Effector CD8-positive, alpha-beta T cell (primary cell): Measurements from ENCODE around the gene GPC4.

Experiments
- DNase-seq: peaks from one replicate; lab custom pipeline; 2025; lab: John Stamatoyannopoulos, UW

Gene GPC4

DNA sequence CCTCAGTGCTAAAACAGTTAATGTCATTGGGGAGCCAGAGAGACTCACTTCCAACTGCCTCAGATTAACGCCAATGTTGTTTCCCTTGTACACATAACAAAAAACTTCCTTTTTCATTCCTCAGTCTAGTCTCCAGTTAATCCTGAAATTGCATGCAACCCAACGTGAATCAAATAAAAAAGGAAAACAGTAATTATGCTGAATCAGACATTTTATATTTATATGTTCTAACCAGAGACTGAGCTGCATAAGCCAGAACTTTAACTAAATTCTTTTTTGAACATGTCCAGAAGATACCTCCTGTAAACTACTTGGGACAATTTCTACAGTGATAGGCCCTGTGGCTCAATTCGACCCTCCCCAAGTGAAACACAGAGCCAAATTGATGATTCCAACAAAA is 4.7 kb downstream of the GPC4 start:
- DNase-seq = no peak

DNA sequence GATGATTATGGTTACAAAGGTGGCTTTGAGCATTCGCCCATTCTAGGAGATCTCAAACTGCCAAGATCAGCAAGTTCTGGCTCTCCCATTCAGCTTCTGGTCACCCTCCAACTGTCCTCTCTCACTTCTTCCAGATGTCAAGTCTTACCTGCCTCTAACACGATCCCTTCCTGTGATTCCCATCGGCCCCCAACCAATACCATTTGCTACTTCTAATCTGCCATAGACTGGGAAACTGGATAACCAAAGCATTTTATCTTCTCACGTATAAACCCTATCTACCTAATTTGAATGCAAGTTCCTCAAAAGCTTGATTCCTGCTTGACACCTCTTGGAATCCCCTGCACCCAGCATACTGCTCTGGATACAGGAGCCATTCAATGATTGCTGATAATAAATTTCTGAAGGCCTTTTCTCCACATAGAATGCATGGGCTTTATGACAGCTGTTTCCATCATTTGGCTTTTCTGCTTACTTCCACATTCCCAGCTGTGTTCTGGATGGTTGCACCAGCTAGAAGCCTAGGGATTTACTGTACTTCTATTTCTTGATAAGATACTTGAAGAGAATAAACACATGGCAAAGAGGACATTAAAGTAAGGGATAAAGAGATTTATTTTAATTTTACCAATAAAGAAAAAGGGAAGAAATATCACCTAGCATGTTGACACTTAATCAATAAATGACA is 9.6 kb downstream of the GPC4 start:
- DNase-seq = no peak

DNA sequence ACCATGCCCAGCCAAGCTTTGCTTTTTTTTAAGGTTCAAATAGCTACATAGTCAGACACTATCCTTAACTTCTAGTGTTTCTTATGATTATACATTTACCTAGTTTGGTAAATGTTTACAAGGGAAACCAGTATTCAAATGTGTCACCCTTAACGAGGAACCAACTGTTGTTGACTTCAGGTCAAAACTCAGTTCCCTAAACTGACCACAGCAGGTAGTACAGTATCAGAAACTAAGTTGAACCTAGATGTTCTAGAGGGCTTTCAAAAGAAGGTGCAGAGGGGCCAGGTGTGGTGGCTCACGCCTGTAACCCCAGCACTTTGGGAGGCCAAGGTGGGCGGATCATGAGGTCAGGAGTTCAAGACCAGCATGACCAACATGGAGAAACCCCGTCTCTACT is 11.3 kb downstream of the GPC4 start:
- no peak for DNase-seq

DNA sequence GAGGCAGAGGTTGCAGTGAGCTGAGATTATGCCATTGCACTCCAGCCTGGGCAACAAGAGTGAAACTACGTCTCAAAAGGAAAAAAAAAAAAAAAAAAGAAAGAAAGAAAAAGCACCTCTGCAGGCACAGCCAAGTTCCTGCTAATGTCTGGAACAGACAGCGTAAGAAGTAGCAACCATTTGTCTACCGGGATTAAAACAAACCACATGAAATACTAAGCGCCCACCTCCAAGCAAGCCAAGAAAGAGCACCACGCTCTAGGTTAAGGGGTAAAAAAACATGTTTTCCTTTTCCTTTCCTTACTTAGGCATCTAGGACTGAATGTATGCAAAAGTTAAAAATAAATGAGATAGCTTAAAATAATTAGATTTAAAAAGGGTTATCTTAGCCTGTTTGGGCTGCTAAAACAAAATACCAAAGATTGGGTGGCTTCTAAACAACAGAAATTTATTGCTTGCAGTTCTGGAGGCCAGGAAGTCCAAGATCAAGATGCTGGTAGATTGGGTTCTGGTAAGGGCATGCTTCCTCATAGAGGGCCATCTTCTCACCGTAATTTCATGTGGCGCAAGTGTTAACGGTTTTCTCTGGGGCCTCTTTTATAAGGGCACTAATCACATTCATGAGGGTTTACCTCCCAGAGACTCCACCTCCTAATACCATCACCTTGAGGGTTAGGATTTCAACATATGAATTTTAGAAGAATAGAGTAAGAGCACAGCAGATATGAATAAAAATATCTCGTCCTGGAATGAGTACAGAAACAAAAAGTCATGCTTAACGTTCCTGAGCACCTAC is 12.3 kb downstream of the GPC4 start:
- DNase-seq = no peak

DNA sequence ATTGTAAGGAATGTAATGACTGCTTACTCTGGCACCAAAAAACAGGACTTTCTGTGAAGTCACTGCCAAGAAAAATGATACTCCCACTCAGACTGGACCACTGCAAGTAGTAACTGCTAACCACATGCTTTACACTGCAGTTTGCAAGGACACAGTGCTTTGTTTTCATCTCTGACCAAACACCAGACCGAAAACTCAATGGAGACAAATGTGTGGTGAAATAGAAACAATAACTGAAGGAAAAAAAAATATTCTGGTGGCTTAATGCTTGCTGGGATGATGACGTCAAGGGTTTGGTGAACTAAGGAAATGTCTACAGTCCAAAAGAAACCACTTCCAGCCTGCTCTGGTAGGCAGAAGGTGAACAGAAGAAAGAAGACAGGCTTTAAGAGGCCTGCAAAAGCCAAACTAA is 13.2 kb downstream of the GPC4 start:
- DNase-seq = no peak

DNA sequence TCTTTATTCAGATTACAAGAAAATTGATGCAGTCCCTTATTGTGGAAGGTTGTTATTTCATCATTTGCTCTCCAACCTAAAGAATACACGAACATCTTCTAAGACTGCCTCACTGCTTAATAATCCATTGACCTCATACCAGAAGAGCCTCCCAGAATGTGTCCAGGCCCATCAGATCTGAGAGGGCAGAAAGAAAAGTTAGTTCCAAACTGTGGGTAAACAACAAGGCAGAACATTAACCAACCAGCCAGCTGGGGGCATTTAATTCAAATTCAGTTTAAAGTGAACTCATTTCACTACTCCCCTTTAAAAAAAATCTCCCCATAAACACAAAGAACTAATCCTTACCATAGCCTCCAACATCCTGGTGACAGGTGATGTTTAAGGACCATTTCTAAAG is 13.8 kb downstream of the GPC4 start:
- no peak for DNase-seq

GRCh38 chrX:133399411-133399810 is 15.9 kb downstream of the GPC4 start:
- DNase-seq = no peak

DNA sequence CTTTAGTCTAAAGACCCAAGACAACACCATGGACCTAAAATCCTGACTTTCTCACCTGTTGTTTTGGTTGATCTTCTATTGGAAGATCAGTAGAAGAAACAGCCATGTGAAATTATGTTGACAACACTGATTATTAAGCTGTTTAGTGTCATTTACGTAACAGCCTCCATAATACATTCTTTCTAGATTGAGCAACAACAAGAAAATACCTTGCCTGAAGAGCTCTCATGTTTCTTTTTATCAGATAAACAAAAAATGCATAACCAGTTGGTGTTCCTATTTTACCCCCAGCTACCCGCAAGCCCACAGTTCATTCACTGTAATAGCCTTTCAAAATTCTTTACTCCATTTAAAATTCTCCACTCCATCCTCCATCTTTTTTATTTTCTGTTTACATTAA is 20.5 kb downstream of the GPC4 start:
- no peak for DNase-seq

GRCh38 chrX:133392671-133393070 is 22.6 kb downstream of the GPC4 start:
- DNase-seq = no peak

DNA sequence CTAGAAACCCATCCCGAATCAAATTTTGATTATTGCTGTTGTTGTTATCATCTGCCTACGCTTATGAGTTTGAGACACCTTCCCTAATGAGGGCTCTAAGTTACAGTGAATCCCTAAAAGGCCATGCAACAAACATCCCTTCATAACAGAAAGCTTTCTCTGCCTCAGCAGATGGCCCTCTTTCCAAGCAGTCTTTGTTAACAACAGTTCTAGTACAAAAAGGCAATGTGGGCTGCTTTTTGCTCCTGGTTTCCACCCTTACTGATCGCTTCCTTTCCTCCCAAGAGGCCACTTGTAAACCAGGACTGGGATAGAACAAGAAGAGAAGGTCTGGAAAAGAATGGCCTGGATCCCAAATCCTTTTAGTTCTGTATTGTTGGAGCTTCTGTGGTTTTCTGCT is 24.2 kb downstream of the GPC4 start:
- DNase-seq = no peak

GRCh38 chrX:133390676-133391075 is 24.6 kb downstream of the GPC4 start:
- no peak for DNase-seq

DNA sequence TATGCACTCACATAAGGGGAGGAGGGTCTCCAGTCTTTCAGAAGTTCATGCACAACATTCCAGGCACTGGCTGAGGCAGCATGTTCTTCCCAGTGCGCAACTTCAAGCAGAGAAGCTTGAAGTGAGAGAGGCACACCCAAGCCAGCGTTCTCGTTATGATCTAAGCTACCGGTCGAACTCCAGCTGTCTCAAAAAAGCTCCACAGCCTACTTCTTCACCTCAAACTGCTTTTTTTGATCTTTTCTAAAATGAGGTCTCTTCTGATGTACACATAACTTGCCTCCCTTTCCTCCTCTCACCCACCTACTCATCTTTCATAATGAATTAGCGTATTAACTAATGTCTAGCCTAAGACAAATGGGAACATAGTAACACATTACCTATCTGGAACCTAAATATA is 25.3 kb downstream of the GPC4 start:
- no peak for DNase-seq

DNA sequence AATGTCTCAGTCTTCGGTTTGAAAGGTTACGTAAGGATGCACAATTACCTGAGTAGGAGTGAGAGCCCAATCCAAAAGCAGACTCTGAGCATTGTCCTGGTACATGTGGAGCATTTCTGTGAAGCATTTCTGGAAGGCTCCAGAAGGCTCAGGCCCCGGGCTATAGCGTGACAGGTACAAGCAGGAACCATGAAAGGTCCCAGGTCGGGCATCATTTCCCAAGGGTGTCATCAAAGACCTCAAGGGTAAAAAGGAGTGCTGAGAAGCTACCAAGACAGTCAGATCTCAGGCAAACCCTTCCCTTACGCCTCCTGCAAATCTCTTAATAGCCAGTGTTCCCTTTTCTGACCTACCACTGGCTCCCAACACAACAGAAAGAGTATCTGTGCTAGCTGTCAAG is 30.8 kb downstream of the GPC4 start:
- no peak for DNase-seq

- no peak for DNase-seq
These were observed 34.3 kb downstream of the GPC4 start for GRCh38 chrX:133380711-133381619.

GRCh38 chrX:133376422-133376821 is 38.9 kb downstream of the GPC4 start:
- no peak for DNase-seq

DNA sequence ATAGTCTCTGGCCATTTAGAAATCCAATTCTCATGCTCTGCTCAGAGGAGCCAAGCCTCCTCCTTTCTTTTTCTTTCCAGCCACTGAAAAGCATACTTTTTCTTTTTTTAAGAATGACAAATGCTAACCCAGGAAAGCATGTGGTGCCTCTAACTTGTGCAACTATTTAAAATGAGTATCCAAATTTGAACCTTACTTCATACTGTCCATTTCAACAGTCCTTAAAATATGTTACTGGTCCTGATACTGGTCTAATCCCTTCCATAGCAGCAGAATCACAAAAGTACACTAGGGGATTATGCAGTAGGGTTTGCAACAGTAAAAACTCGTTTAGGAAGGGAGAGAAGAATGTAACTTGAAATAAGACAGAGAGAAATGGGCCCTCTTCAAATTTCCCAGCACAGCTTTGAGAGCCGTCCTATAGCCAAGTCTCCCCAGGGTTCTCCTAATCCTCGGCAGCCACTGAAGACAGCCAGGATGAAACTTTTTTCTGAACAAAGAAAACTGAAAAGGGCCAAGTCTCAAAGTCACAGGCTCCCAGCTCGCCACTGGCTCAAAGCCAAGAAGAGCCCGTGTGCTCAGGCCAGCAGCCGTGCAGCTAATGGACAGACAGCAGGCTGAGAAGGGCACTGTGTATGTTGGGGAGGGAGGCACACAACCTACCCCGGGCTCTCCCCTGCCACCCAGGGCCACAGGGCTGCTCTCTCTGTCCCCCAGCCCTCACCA is 39.5 kb downstream of the GPC4 start:
- no peak for DNase-seq

GRCh38 chrX:133374874-133375387 is 40.4 kb downstream of the GPC4 start:
- no peak for DNase-seq

GRCh38 chrX:133373386-133374079 is 41.8 kb downstream of the GPC4 start:
- DNase-seq = no peak

- no peak for DNase-seq
These were observed 44.5 kb downstream of the GPC4 start for GRCh38 chrX:133370696-133371275.

- DNase-seq = no peak
These were observed 46.2 kb downstream of the GPC4 start for GRCh38 chrX:133369065-133369464.

DNA sequence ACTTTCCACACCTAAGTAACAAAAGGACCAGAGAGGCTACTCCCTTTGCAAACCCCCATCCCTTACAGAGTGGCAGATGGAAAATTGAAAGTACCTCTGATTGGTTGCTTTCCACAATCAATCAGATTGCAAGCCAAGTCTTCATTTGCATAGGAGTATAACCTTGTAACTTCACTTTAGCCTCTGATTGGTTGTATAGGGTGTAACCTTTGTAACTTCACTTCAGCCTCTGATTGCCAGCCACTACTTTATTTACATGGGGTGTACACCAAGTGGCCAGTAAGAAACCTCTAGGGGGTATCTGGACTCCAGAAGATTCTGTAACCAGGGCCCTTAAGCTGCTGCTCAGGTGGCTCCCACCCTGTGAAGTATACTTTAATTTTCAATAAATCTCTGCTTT is 48.6 kb downstream of the GPC4 start:
- DNase-seq = no peak
